Mesodermal cell (in vitro differentiated cells): ENCODE measurements around the gene RBFOX2.

Experiments used
- H3K27ac ChIP-seq: 2 replicates; pipeline ENCODE4 v1.7.0; 2013; ENCODE audit warnings: mild to moderate bottlenecking, low read depth, low read length, moderate library complexity; ENCODE audit not compliant: severe bottlenecking
- H3K36me3 ChIP-seq: 2 replicates; pipeline ENCODE4 v1.7.1; 2013; ENCODE audit warnings: mild to moderate bottlenecking, low read length, moderate library complexity; ENCODE audit not compliant: control insufficient read depth, insufficient read depth
- H3K4me1 ChIP-seq: one replicate; pipeline ENCODE4 v1.7.1; 2013; ENCODE audit warnings: mild to moderate bottlenecking, low read length; ENCODE audit not compliant: insufficient read depth, control insufficient read depth, poor library complexity, severe bottlenecking
- H3K4me3 ChIP-seq: 2 replicates; pipeline ENCODE4 v1.7.0; 2013; ENCODE audit warnings: low read length, control low read depth, mild to moderate bottlenecking; ENCODE audit not compliant: insufficient read depth, poor library complexity, severe bottlenecking; ENCODE audit errors: extremely low read depth
- H3K9me3 ChIP-seq: 2 replicates; pipeline ENCODE4 v1.7.1; 2013; ENCODE audit warnings: mild to moderate bottlenecking, low read length, moderate library complexity; ENCODE audit not compliant: control insufficient read depth
- WGBS, 2 experiments: methylation state at CpG; one replicate each; pipeline ENCODE4 v1.1.5; 2013; ENCODE audit warnings: missing lambda C conversion rate in 2 of 2; ENCODE audit not compliant: insufficient coverage in 2 of 2; 5-methylcytosine and 5-hydroxymethylcytosine counted together

The RBFOX2 gene

GRCh38 chr22:35846804-35847203 is 181.8 kb downstream of the RBFOX2 start:
- no peak overlapping the region for H3K4me3 ChIP-seq
- WGBS, 2 experiments, result 100% methylated on average over 1 of the region's 1 CpG; no CpG with 5 or more reads in 1 of the 2 experiments
- H3K36me3 ChIP-seq, result no peaks in the 10 kb centered on the region
- no peak overlapping the region for H3K27ac ChIP-seq
- peaks cover 5% of the 10 kb centered on the region for H3K4me1 ChIP-seq
- no peaks in the 10 kb centered on the region for H3K9me3 ChIP-seq

- Histone ChIP-seq H3K4me1 (peaks cover 5% of the 10 kb centered on the region), H3K4me3 (no peak overlapping the region), H3K9me3 (no peaks in the 10 kb centered on the region), H3K36me3 (no peaks in the 10 kb centered on the region), H3K27ac (no peak overlapping the region)
- WGBS, 2 experiments, result 94 to 100% methylated on average over 2 of the region's 2 CpGs
Observed at GRCh38 chr22:35844886-35845285, 183.7 kb downstream of the RBFOX2 start.

- no peaks in the 10 kb centered on the region for H3K36me3 ChIP-seq
- WGBS, 2 experiments, result 54% methylated on average over 2 of the region's 2 CpGs; no CpG with 5 or more reads in 1 of the 2 experiments
- no peak overlapping the region for H3K4me3 ChIP-seq
- peak overlapping the region; percentile 19 for H3K27ac ChIP-seq
- H3K9me3 ChIP-seq, result no peaks in the 10 kb centered on the region
- H3K4me1 ChIP-seq, result peaks cover 8% of the 10 kb centered on the region
Observed at GRCh38 chr22:35842954-35843353, 185.7 kb downstream of the RBFOX2 start.

GRCh38 chr22:35842519-35842913 is 186.1 kb downstream of the RBFOX2 start:
- Histone ChIP-seq H3K4me1 (peaks cover 12% of the 10 kb centered on the region), H3K27ac (peak overlapping the region; percentile 19), H3K4me3 (no peak overlapping the region), H3K36me3 (no peaks in the 10 kb centered on the region), H3K9me3 (no peaks in the 10 kb centered on the region)
- no CpG with 5 or more reads among the region's 1 CpG for WGBS, 2 experiments

- Histone ChIP-seq H3K4me3 (no peak overlapping the region), H3K36me3 (no peaks in the 10 kb centered on the region), H3K27ac (peak overlapping the region; percentile 8), H3K9me3 (no peaks in the 10 kb centered on the region), H3K4me1 (peaks cover 17% of the 10 kb centered on the region)
- 91 to 100% methylated on average over 1 of the region's 3 CpGs for WGBS, 2 experiments
Observed at GRCh38 chr22:35841907-35842518, 186.6 kb downstream of the RBFOX2 start.

- Histone ChIP-seq H3K9me3 (no peaks in the 10 kb centered on the region), H3K27ac (peak overlapping the region; percentile 88), H3K4me1 (peaks cover 27% of the 10 kb centered on the region), H3K36me3 (no peaks in the 10 kb centered on the region), H3K4me3 (peak overlapping the region; percentile 60)
- 0% methylated on average over 1 of the region's 9 CpGs; no CpG with 5 or more reads in 1 of the 2 experiments for WGBS, 2 experiments
Observed at GRCh38 chr22:35840302-35840739, 188.3 kb downstream of the RBFOX2 start.

- 0% methylated on average over 1 of the region's 5 CpGs; no CpG with 5 or more reads in 1 of the 2 experiments for WGBS, 2 experiments
- peak overlapping the region; percentile 88 for H3K27ac ChIP-seq
- no peaks in the 10 kb centered on the region for H3K36me3 ChIP-seq
- peak overlapping the region; percentile 60 for H3K4me3 ChIP-seq
- peaks cover 32% of the 10 kb centered on the region for H3K4me1 ChIP-seq
- no peaks in the 10 kb centered on the region for H3K9me3 ChIP-seq
Observed at GRCh38 chr22:35839841-35840301, 188.8 kb downstream of the RBFOX2 start.

- Histone ChIP-seq H3K27ac (peak overlapping the region; percentile 88), H3K9me3 (no peaks in the 10 kb centered on the region), H3K4me3 (peak overlapping the region; percentile 60), H3K36me3 (peaks cover 2% of the 10 kb centered on the region), H3K4me1 (peaks cover 40% of the 10 kb centered on the region)
- WGBS, 2 experiments, result 38 to 50% methylated on average over 1 to 3 of the region's 4 CpGs
Observed at GRCh38 chr22:35838855-35839576, 189.6 kb downstream of the RBFOX2 start.

- peak overlapping the region; percentile 12 for H3K4me3 ChIP-seq
- peak overlapping the region; percentile 88 for H3K27ac ChIP-seq
Observed at GRCh38 chr22:35837101-35837727, 191.4 kb downstream of the RBFOX2 start.

GRCh38 chr22:35835998-35836691 is 192.5 kb downstream of the RBFOX2 start:
- 0% methylated on average over 1 to 3 of the region's 6 CpGs for WGBS, 2 experiments
- H3K36me3 ChIP-seq, result peaks cover 18% of the 10 kb centered on the region
- peaks cover 37% of the 10 kb centered on the region for H3K4me1 ChIP-seq
- peak overlapping the region; percentile 19 for H3K4me3 ChIP-seq
- peak overlapping the region; percentile 88 for H3K27ac ChIP-seq
- H3K9me3 ChIP-seq, result no peaks in the 10 kb centered on the region

More at GRCh38 chr22:35837101-35837727, 191.4 kb downstream of the RBFOX2 start:
- peaks cover 37% of the 10 kb centered on the region for H3K4me1 ChIP-seq
- H3K36me3 ChIP-seq, result peaks cover 8% of the 10 kb centered on the region
- 50 to 89% methylated on average over 1 to 2 of the region's 5 CpGs for WGBS, 2 experiments
- H3K9me3 ChIP-seq, result no peaks in the 10 kb centered on the region
